Epithelial cell of proximal tubule (primary cell): ENCODE measurements around the gene NFASC. TPM values are rescaled to one million over a fixed set of nuclear protein-coding genes. Genes with fewer than 3 reads are reported as not detected.

Experiments used
- DNase-seq: peaks from one replicate; pipeline ENCODE4 v3.0.0-alpha.2; 2011; ENCODE audit warnings: low read depth
- H3K4me3 ChIP-seq: 2 replicates; pipeline ENCODE4 v1.5.1; 2011; ENCODE audit warnings: low read depth, mild to moderate bottlenecking, low read length
- total RNA-seq: library from RNA; depleted of rRNA; stranded (reverse); fragments of >200 nt; gene quantifications from 2 replicates; pipeline ENCODE4 v1.2.3, GENCODE V29; 2015
- TF ChIP-seq, protein P1 (sequence below): conservative IDR thresholded peaks from 2 replicates; pipeline ENCODE4 v1.5.1; 2012; ENCODE audit warnings: low read depth, mild to moderate bottlenecking, low read length

The NFASC gene
- total RNA-seq, 1 donor from 2014 or later = 0.29 TPM

- H3K4me3 ChIP-seq = no peak overlapping the region
- TF ChIP-seq, protein P1, sequence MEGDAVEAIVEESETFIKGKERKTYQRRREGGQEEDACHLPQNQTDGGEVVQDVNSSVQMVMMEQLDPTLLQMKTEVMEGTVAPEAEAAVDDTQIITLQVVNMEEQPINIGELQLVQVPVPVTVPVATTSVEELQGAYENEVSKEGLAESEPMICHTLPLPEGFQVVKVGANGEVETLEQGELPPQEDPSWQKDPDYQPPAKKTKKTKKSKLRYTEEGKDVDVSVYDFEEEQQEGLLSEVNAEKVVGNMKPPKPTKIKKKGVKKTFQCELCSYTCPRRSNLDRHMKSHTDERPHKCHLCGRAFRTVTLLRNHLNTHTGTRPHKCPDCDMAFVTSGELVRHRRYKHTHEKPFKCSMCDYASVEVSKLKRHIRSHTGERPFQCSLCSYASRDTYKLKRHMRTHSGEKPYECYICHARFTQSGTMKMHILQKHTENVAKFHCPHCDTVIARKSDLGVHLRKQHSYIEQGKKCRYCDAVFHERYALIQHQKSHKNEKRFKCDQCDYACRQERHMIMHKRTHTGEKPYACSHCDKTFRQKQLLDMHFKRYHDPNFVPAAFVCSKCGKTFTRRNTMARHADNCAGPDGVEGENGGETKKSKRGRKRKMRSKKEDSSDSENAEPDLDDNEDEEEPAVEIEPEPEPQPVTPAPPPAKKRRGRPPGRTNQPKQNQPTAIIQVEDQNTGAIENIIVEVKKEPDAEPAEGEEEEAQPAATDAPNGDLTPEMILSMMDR = no peak
- no peak for DNase-seq
Observed at GRCh38 chr1:204979891-204980649, 109.4 kb downstream of the NFASC start.

- DNase-seq = no peak
- TF ChIP-seq, protein P1 = no peak
- H3K4me3 ChIP-seq = no peak overlapping the region
Observed at GRCh38 chr1:204980840-204981405, 110.3 kb downstream of the NFASC start.

- H3K4me3 ChIP-seq = no peak overlapping the region
- TF ChIP-seq, protein P1 = no peak
- DNase-seq = no peak
Observed at GRCh38 chr1:204983136-204983535, 112.5 kb downstream of the NFASC start.

DNA sequence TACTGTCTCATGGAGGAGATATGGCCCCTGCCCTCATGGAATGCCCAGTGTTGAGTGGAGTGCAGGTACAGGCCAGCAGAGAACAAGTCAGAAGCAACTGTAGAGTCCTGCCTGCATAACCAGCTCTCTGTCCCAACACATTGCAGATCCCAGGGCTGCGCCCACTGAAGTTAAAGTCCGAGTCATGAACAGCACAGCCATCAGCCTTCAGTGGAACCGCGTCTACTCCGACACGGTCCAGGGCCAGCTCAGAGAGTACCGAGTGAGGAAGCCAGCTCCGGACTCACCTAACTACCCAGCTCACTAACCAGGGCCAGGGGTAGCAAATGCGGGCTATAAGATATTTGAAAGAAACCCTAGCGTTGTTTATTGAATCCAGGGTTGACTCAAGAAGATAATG, 113.2 kb downstream of the NFASC start:
- DNase-seq = no peak
- H3K4me3 ChIP-seq = no peak overlapping the region
- TF ChIP-seq, protein P1 = no peak

- H3K4me3 ChIP-seq = no peak overlapping the region
- no peak for DNase-seq
- TF ChIP-seq, protein P1 = no peak
Observed at GRCh38 chr1:204984499-204984898, 113.8 kb downstream of the NFASC start.

DNA sequence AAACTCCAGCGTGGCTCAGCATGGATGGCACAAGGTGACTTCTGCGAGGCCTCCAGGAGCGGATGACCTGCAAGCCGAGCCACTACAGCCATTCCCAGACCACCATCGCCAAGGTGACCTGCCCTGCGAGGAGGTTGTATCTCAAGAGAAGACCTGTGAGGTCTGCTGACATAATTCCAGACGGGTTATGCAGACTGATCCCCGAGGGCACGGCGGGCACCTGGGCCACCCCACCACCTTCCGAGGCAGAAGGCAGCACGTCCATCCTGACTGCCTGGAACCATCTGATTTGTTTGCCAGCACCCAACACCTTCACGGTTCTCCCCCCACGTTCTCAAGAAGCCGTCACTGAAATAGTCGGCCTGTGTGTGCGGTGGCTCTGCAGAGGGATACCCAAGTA, 115.5 kb downstream of the NFASC start:
- no peak for DNase-seq
- TF ChIP-seq, protein P1 = no peak
- no peak overlapping the region for H3K4me3 ChIP-seq

DNA sequence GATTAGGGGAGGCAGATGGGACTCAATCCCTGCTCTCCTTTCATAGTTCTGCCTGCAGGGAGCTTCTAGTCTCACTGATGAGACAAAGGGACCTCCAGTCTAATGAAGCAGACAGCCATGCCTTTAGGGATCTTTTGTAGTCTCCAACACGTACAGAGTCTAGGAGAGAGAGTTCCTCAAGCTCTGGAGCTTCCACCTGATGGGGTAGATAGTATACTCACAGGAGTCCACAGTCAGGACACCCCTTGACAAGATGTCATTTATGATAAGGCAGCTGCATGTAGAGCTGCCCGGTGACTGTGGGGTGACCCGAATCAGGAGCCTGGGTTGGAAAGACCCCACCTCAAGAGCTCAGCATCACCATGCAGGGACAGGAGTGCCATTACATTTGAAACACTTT, 117.0 kb downstream of the NFASC start:
- TF ChIP-seq, protein P1 = no peak

More for the DNA sequence above, 117.0 kb downstream of the NFASC start:
- DNase-seq = no peak
- no peak overlapping the region for H3K4me3 ChIP-seq
